Testis (tissue), 2 donors: ENCODE measurements around the gene ACAN.

ENCODE experiments used
- POLR2A ChIP-seq: fragments of 450-650 bp; IDR thresholded peaks from one replicate; pipeline ENCODE4 v1.6.1; 2017; ENCODE audit warnings: antibody characterized with exemption, mild to moderate bottlenecking, moderate library complexity
- TF ChIP-seq, protein P1 (sequence below), 3 experiments: fragments of 450-650 bp in 2 of 3; fragments of 200-600 bp in 1 of 3; sonication (generic) in 1 of 3; IDR thresholded peaks; one replicate each; pipeline ENCODE4 v1.5.1; 2016 to 2019; ENCODE audit warnings: antibody characterized with exemption in 3 of 3, mild to moderate bottlenecking in 2 of 3, moderate library complexity in 1 of 3

DNA sequence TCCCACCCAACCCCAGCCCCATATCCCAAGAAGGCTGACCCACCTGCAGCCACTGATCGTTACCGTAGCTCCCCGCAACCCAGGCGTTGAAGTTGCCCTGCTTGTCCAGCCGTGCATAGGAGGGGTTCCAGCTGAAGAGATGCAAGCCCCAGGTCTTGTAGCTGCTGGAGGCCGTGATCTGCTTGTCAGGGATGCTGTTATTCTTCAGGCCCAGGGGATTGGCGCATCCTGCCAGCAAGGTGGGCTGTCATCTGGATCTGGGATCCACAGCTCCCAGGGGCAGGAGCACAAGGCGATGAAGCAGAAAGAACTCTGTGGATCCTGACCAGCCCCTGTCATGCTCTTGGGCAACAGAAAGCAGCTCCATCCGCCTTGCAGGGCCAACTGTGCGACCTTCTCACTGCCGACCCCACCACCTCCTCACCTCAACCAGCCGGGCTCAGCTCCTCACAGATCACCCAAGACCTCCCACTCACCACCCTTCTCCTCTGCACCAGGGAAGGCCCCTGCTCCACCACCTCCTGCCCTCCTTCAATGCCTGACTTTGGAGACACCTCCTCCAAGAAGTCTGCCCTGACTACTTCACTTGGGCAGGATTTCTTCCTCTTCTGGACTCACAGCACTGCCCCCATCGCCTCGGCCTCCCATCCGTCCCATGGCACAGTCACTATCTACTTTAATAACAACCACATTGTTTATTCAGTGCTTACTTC is 98.4 kb downstream of the ACAN start:
- TF ChIP-seq, protein P1, sequence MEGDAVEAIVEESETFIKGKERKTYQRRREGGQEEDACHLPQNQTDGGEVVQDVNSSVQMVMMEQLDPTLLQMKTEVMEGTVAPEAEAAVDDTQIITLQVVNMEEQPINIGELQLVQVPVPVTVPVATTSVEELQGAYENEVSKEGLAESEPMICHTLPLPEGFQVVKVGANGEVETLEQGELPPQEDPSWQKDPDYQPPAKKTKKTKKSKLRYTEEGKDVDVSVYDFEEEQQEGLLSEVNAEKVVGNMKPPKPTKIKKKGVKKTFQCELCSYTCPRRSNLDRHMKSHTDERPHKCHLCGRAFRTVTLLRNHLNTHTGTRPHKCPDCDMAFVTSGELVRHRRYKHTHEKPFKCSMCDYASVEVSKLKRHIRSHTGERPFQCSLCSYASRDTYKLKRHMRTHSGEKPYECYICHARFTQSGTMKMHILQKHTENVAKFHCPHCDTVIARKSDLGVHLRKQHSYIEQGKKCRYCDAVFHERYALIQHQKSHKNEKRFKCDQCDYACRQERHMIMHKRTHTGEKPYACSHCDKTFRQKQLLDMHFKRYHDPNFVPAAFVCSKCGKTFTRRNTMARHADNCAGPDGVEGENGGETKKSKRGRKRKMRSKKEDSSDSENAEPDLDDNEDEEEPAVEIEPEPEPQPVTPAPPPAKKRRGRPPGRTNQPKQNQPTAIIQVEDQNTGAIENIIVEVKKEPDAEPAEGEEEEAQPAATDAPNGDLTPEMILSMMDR (IDR thresholded peaks at IDR 0.05) = no peak
- TF ChIP-seq POLR2A = no peak
